GM06990 (cell line): ENCODE data around the gene PATL1.

Source experiments
- DNase-seq: peaks from one replicate; pipeline ENCODE4 v3.0.0-alpha.2; 2011; ENCODE audit not compliant: insufficient read length; ENCODE audit errors: extremely low read depth
- H3K27me3 ChIP-seq: replicated peaks from 2 replicates; pipeline ENCODE4 v1.6.0; 2011; ENCODE audit warnings: low read length; ENCODE audit not compliant: control insufficient read depth, insufficient read depth
- H3K36me3 ChIP-seq: 2 replicates; pipeline ENCODE4 v1.5.1; 2011; ENCODE audit warnings: low read length; ENCODE audit not compliant: control insufficient read depth, insufficient read depth
- H3K4me3 ChIP-seq: replicated peaks from 2 replicates; pipeline ENCODE4 v1.5.1; 2011; ENCODE audit warnings: low read depth, mild to moderate bottlenecking, control low read depth, low read length
- TF ChIP-seq, protein P1 (sequence below): IDR thresholded peaks from 2 replicates; pipeline ENCODE4 v1.5.1; 2011; ENCODE audit warnings: low read length, control low read depth, mild to moderate bottlenecking, inconsistent platforms; ENCODE audit not compliant: insufficient read depth, poor library complexity, severe bottlenecking

The PATL1 gene, protein sequence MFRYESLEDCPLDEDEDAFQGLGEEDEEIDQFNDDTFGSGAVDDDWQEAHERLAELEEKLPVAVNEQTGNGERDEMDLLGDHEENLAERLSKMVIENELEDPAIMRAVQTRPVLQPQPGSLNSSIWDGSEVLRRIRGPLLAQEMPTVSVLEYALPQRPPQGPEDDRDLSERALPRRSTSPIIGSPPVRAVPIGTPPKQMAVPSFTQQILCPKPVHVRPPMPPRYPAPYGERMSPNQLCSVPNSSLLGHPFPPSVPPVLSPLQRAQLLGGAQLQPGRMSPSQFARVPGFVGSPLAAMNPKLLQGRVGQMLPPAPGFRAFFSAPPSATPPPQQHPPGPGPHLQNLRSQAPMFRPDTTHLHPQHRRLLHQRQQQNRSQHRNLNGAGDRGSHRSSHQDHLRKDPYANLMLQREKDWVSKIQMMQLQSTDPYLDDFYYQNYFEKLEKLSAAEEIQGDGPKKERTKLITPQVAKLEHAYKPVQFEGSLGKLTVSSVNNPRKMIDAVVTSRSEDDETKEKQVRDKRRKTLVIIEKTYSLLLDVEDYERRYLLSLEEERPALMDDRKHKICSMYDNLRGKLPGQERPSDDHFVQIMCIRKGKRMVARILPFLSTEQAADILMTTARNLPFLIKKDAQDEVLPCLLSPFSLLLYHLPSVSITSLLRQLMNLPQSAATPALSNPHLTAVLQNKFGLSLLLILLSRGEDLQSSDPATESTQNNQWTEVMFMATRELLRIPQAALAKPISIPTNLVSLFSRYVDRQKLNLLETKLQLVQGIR

DNA sequence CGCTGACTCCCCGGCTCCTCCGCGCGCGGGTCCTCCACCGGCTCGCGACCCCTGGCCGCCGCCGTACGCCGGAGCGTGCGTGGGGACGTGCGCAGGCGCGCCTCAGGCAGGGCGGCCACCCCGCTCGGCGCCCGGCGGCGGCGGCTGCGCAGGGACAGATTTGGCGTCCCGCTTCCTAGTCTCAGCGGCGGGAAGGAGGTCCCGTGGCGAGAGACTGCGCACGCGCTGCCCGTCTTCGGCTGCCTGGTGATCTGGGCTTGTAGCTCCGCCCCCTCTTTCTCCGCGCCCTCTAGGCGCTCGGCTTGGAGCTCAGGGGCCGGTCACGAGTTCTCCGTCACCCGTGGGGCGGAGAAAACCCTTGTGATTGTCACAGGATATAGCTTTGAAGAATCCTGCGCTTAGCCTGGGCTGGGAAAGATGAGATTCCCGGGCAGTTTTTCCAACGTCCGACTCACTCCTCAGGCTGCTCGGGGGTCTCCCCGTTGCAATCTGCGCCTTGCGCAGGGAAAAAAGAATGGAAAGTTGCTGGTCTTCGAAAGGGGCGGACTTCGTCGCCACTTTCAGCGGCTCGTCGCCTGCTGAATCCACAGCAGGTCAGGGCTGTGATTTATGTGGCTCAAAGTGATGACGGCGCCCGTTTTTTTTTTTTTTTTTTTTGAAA is at the start of gene PATL1:
Gene PATL1 (minus strand): TSS at position 88 of the 661 bp plus-strand sequence. CDS start 142 bp downstream, outside the sequence.
- Histone ChIP-seq H3K27me3 (no peaks in the 10 kb centered on the region), H3K4me3 (peak within 1 kb of the TSS; percentile 88), H3K36me3 (peaks cover 2% of the 10 kb centered on the region)
- TF ChIP-seq, protein P1, sequence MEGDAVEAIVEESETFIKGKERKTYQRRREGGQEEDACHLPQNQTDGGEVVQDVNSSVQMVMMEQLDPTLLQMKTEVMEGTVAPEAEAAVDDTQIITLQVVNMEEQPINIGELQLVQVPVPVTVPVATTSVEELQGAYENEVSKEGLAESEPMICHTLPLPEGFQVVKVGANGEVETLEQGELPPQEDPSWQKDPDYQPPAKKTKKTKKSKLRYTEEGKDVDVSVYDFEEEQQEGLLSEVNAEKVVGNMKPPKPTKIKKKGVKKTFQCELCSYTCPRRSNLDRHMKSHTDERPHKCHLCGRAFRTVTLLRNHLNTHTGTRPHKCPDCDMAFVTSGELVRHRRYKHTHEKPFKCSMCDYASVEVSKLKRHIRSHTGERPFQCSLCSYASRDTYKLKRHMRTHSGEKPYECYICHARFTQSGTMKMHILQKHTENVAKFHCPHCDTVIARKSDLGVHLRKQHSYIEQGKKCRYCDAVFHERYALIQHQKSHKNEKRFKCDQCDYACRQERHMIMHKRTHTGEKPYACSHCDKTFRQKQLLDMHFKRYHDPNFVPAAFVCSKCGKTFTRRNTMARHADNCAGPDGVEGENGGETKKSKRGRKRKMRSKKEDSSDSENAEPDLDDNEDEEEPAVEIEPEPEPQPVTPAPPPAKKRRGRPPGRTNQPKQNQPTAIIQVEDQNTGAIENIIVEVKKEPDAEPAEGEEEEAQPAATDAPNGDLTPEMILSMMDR = no peak
- DNase-seq = peak; percentile 99

DNA sequence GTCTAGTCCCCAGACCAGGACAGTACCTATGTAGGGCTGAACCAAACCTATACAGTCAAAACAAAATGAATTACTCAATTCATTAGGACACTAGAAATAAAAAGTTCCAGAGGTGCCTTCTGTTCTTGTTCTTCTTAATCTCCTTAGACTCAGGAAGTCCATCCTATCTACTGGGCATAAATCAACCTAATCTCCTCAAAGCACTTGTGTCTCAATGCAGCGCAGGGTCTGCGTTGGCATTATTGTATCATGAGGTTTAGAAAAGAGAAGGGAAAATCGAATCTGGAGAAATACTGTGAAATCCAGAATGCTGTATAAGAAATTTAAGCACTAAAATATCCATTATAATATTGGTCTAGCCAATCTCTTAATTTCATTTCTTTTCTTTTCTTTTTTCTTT is 47.2 kb upstream of the PATL1 start:
- no peaks in the 10 kb centered on the region for H3K36me3 ChIP-seq
- H3K4me3 ChIP-seq = no peak overlapping the region
- TF ChIP-seq, protein P1 = no peak
- H3K27me3 ChIP-seq = no peaks in the 10 kb centered on the region; the same call in 1 of the 2 replicates
- no peak for DNase-seq

DNA sequence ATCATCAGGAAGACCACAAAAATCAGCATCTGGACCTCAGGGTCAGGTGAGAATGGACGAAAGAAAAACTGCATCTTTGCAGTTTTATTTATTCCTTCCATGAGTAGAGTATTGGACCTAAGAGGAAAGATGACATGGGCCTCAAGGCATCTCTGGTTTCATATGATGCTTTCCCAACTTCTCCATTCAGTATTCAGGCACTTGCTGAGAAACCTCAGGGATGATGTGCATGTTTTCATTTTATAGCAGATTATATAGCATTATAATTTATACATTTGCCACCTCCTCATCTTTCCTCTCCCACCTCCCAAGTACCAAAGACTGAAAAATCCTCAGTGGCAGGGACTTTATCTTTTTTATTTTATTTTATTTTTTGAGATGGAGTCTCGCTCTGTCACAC is 44.9 kb upstream of the PATL1 start, which contains the start of gene OR10V1:
Gene OR10V1 (minus strand): TSS at position 101 of the 400 bp plus-strand sequence. CDS start 0 bp downstream, at position 101.
- H3K36me3 ChIP-seq = no peaks in the 10 kb centered on the region
- TF ChIP-seq, protein P1 = no peak
- DNase-seq = no peak
- H3K27me3 ChIP-seq = no peaks in the 10 kb centered on the region; the same call in 1 of the 2 replicates
- no peak within 1 kb of the TSS for H3K4me3 ChIP-seq

DNA sequence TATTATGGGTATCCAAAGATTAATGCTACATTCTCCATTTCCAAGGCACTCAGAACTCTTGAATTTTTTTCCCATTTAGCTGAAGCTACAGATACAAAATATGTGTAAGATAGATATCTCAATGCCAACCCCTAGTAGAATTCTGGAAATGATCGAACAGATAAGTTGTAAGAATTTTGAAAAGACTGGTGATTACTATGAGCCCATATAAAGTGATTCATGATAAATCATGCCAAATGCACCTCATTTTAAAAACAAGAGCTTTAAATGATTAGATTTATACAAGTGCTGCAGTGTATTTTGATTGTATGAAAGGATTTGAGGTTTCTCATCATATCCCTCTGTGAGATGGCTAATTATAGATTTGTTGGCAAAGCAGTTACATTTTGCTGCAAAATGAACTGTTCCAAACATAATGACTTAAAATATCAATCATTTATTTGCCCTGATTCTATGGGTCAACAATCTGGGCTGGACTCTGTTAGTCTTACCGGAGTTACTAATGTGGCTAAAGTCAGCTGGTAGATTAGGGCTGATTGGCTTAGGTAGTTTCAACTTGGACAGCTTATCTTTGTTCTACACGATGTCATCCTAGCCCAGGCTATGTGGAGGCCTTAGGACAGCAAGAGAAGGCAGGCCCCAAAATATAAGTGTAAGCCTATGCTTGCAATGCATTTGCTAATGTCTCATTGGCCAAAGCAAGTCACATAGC is 41.5 kb upstream of the PATL1 start:
- Histone ChIP-seq H3K27me3 (no peaks in the 10 kb centered on the region), H3K4me3 (no peak overlapping the region), H3K36me3 (no peaks in the 10 kb centered on the region)
- TF ChIP-seq, protein P1 = no peak
- no peak for DNase-seq

DNA sequence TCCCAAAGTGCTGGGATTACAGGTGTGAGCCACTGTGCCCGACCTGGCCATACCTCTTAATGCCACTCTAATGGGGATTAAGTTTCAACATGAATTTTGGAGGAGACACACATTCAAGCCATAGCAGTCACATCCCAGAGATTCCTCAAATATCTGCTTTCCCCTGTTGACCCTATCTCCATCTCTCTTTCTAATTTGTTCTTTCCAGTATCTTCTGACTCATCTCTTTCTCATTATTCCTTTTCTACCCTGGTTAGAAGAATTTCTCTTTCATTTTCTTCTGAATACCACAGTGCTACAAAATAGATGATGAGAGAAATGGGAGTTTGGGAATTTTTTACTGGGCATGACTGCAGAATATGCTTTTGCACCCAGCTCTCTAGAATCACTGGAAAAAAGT is 39.7 kb upstream of the PATL1 start:
- no peaks in the 10 kb centered on the region; the same call in 1 of the 2 replicates for H3K27me3 ChIP-seq
- H3K4me3 ChIP-seq = no peak overlapping the region
- DNase-seq = no peak
- TF ChIP-seq, protein P1 = no peak
- no peaks in the 10 kb centered on the region for H3K36me3 ChIP-seq
